Measurements from ENCODE around the gene CAPN14. TPM values are rescaled to one million over a fixed set of nuclear protein-coding genes. Genes with fewer than 3 reads are reported as not detected.

Gene CAPN14
- total RNA-seq, 1 donor from 2014 or later, result 0.27 TPM

- no peak for DNase-seq
- intact Hi-C loops (cut with micrococcal nuclease), result no loop called here
- TF ChIP-seq CTCF (IDR thresholded peaks at IDR 0.05; ENCODE audit: borderline replicate concordance), result no peak
- Histone ChIP-seq H3K9me3 (replicated peaks) (no peaks in the 10 kb centered on the region), H3K4me1 (peaks cover 63% of the 10 kb centered on the region), H3K4me3 (no peak overlapping the region), H3K27ac (replicated peaks) (peak overlapping the region; percentile 91), H3K36me3 (peaks cover 11% of the 10 kb centered on the region), H3K27me3 (ENCODE audit: low read depth) (no peaks in the 10 kb centered on the region)
Observed at GRCh38 chr2:31240381-31241365, 23.4 kb upstream of the CAPN14 start.

- Histone ChIP-seq H3K36me3 (peaks cover 7% of the 10 kb centered on the region), H3K27me3 (ENCODE audit: low read depth) (no peaks in the 10 kb centered on the region), H3K9me3 (replicated peaks) (no peaks in the 10 kb centered on the region), H3K4me3 (peak overlapping the region; percentile 19), H3K27ac (replicated peaks) (peak overlapping the region; percentile 91), H3K4me1 (peaks cover 72% of the 10 kb centered on the region)
- no peak for TF ChIP-seq CTCF (IDR thresholded peaks at IDR 0.05; ENCODE audit: borderline replicate concordance)
- intact Hi-C loops (cut with micrococcal nuclease), result loop anchor here (10.0 kb wide), 1 partner anchor 85 kb away; no protein-coding TSS in a partner anchor
- peak; percentile 67 for DNase-seq
Observed at GRCh38 chr2:31239593-31240177, 22.4 kb upstream of the CAPN14 start.

- H3K27ac ChIP-seq (replicated peaks), result peak overlapping the region; percentile 91
- TF ChIP-seq CTCF (IDR thresholded peaks at IDR 0.05; ENCODE audit: borderline replicate concordance), result no peak
- H3K27me3 ChIP-seq (ENCODE audit: low read depth), result no peaks in the 10 kb centered on the region
- H3K4me1 ChIP-seq, result peaks cover 79% of the 10 kb centered on the region
- no peak for DNase-seq
- H3K36me3 ChIP-seq, result peaks cover under 1% of the 10 kb centered on the region
- H3K9me3 ChIP-seq (replicated peaks), result no peaks in the 10 kb centered on the region
- intact Hi-C loops (cut with micrococcal nuclease), result loop anchor here (10.0 kb wide), 1 partner anchor 86 kb away; no protein-coding TSS in a partner anchor
- H3K4me3 ChIP-seq, result peak overlapping the region; percentile 19
Observed at GRCh38 chr2:31238906-31239592, 21.7 kb upstream of the CAPN14 start.

GRCh38 chr2:31238126-31238905 is 21.0 kb upstream of the CAPN14 start:
- H3K4me1 ChIP-seq, result peaks cover 86% of the 10 kb centered on the region
- intact Hi-C loops (cut with micrococcal nuclease), result loop anchor here (10.0 kb wide), 1 partner anchor 86 kb away; no protein-coding TSS in a partner anchor
- TF ChIP-seq CTCF (IDR thresholded peaks at IDR 0.05; ENCODE audit: borderline replicate concordance), result no peak

More at GRCh38 chr2:31238126-31238905, 21.0 kb upstream of the CAPN14 start:
- H3K9me3 ChIP-seq (replicated peaks), result no peaks in the 10 kb centered on the region
- DNase-seq, result peak; percentile 32
- peak overlapping the region; percentile 91 for H3K27ac ChIP-seq (replicated peaks)
- H3K27me3 ChIP-seq (ENCODE audit: low read depth), result no peaks in the 10 kb centered on the region
- H3K4me3 ChIP-seq, result peak overlapping the region; percentile 1
- H3K36me3 ChIP-seq, result no peaks in the 10 kb centered on the region
